Lower leg skin (tissue), 4 donors: ENCODE measurements around the gene PLEKHM1. TPM values are rescaled to one million over a fixed set of nuclear protein-coding genes. Genes with fewer than 3 reads are reported as not detected.

Source experiments
- DNase-seq, 2 donors: peaks; one replicate each; pipeline ENCODE4 v3.0.0-alpha.2; 2019; ENCODE audit warnings: low spot score in 2 of 2
- H3K4me3 ChIP-seq: fragments of 200-600 bp; sonication (generic); 2 replicates; pipeline ENCODE4 v1.5.1; 2017; ENCODE audit warnings: mild to moderate bottlenecking, low read depth; ENCODE audit not compliant: poor library complexity, severe bottlenecking
- CTCF ChIP-seq, 3 donors: fragments of 450-650 bp; IDR thresholded peaks; one replicate each; pipeline ENCODE4 v1.5.1; 2016; ENCODE audit warnings: antibody characterized with exemption in 3 of 3, mild to moderate bottlenecking in 3 of 3, moderate library complexity in 2 of 3
- POLR2A ChIP-seq, 2 donors: fragments of 450-650 bp; IDR thresholded peaks; one replicate each; pipeline ENCODE4 v1.6.1; 2016 to 2017; ENCODE audit warnings: antibody characterized with exemption in 2 of 2, mild to moderate bottlenecking in 1 of 2, moderate library complexity in 1 of 2
- WGBS, 2 donors: methylation state at CpG; one replicate each; pipeline ENCODE4 v1.1.5; 2018; 5-methylcytosine and 5-hydroxymethylcytosine counted together
- intact Hi-C: fragments of 100-400 bp; cut with DNase I; formaldehyde crosslinking; loops from one replicate; pipeline ENCODE4 v1.15.0; 2023; ENCODE audit warnings: low total_unique reads
- total RNA-seq, 4 donors: library from RNA; depleted of rRNA; stranded (reverse); fragments of >200 nt; gene quantifications; one replicate each; pipeline ENCODE4 v1.1.0, GENCODE V29; 2016

The PLEKHM1 gene
- total RNA-seq, 4 donors from 2014 or later = 66.7 to 199 (median 130) TPM

- no peak for DNase-seq
- no peak overlapping the region for H3K4me3 ChIP-seq
- TF ChIP-seq CTCF (IDR thresholded peaks at IDR 0.05) (no peak), POLR2A (IDR thresholded peaks at IDR 0.05) (no peak)
- intact Hi-C loops = loop anchor here (5.0 kb wide), 2 partner anchors 109 to 169 kb away; no protein-coding TSS in a partner anchor
- WGBS, 2 donors = 74 to 80% methylated on average over 4 of the region's 4 CpGs
Measured at GRCh38 chr17:45386178-45386577, 104.3 kb downstream of the PLEKHM1 start.

Other genes with a start within 250 kb of the PLEKHM1 start
- not detected for gene SPATA32, start 228.6 kb downstream of the PLEKHM1 start, total RNA-seq
- 10 to 100 TPM in 3 of 4 donors, 1 to 10 TPM in 1; 8.1 to 13.0 (median 11.0) TPM for gene MAP3K14, start 173.7 kb downstream of the PLEKHM1 start, total RNA-seq
- 10 to 100 TPM; 58.5 to 84.4 (median 68.2) TPM for gene ARHGAP27, start 57.9 kb downstream of the PLEKHM1 start, total RNA-seq